Smooth muscle cell (in vitro differentiated cells): ENCODE data around the gene PLA2G12A. TPM values are rescaled to one million over a fixed set of nuclear protein-coding genes. Genes with fewer than 3 reads are reported as not detected.

Experiments
- DNase-seq: peaks from one replicate; lab custom pipeline; 2025; ENCODE audit not compliant: unreplicated experiment; lab: John Stamatoyannopoulos, UW
- H2AFZ ChIP-seq: fragments of 200-600 bp; sonication (generic); 2 replicates; pipeline ENCODE4 v1.6.0; 2016; ENCODE audit warnings: antibody characterized with exemption, low read depth, mild to moderate bottlenecking
- H3F3A ChIP-seq: fragments of 200-600 bp; sonication (generic); 2 replicates; pipeline ENCODE4 v1.6.0; 2017; ENCODE audit warnings: antibody characterized with exemption, low read depth
- H3K27ac ChIP-seq: fragments of 200-600 bp; sonication (generic); 2 replicates; pipeline ENCODE4 v1.5.1; 2016; ENCODE audit warnings: low read depth, mild to moderate bottlenecking
- H3K27me3 ChIP-seq: fragments of 200-600 bp; sonication (generic); 2 replicates; pipeline ENCODE4 v1.6.1; 2016; ENCODE audit warnings: low read depth, mild to moderate bottlenecking
- H3K36me3 ChIP-seq: fragments of 200-600 bp; sonication (generic); 2 replicates; pipeline ENCODE4 v1.5.1; 2016; ENCODE audit warnings: low read depth
- H3K4me1 ChIP-seq: fragments of 200-600 bp; sonication (generic); 2 replicates; pipeline ENCODE4 v1.5.1; 2016; ENCODE audit warnings: low read depth
- H3K4me2 ChIP-seq: fragments of 200-600 bp; sonication (generic); 2 replicates; pipeline ENCODE4 v1.6.0; 2016; ENCODE audit warnings: mild to moderate bottlenecking
- H3K4me3 ChIP-seq: fragments of 200-600 bp; sonication (generic); 2 replicates; pipeline ENCODE4 v1.5.1; 2016; ENCODE audit warnings: mild to moderate bottlenecking
- H3K79me2 ChIP-seq: fragments of 200-600 bp; sonication (generic); 2 replicates; pipeline ENCODE4 v1.6.0; 2016; ENCODE audit warnings: low read depth, mild to moderate bottlenecking
- H3K9ac ChIP-seq: fragments of 200-600 bp; sonication (generic); 2 replicates; pipeline ENCODE4 v1.6.0; 2016; ENCODE audit warnings: low read depth
- H3K9me3 ChIP-seq: fragments of 200-600 bp; sonication (generic); replicated peaks from 2 replicates; pipeline ENCODE4 v1.5.1; 2016; ENCODE audit warnings: low read depth
- H4K20me1 ChIP-seq: fragments of 200-600 bp; sonication (generic); 2 replicates; pipeline ENCODE4 v1.6.0; 2016; ENCODE audit warnings: low read depth
- WGBS: methylation state at CpG from one replicate; pipeline ENCODE4 v1.1.7; 2016; ENCODE audit warnings: low lambda C conversion rate; 5-methylcytosine and 5-hydroxymethylcytosine counted together
- polyA plus RNA-seq: library from polyadenylated mRNA; unstranded; fragments of >200 nt; fragmentation: Nextera tagmentation; extraction: Ambion mirVana; gene quantifications from 2 replicates; pipeline ENCODE4 v1.2.1, GENCODE V29; 2016
- total RNA-seq: library from RNA; depleted of rRNA; stranded (reverse); fragments of >200 nt; gene quantifications from 2 replicates; pipeline ENCODE4 v1.2.3, GENCODE V29; 2014
- TF ChIP-seq, protein P1 (sequence below): fragments of 200-600 bp; sonication (generic); IDR thresholded peaks from 2 replicates; pipeline ENCODE4 v1.5.1; 2017; ENCODE audit warnings: borderline replicate concordance, mild to moderate bottlenecking, antibody characterized with exemption; ENCODE audit not compliant: insufficient read depth, poor library complexity, severe bottlenecking

PLA2G12A gene
- total and polyA plus RNA-seq, 2 experiments from 2014 or later: 36.8 to 56.5 TPM

- Histone ChIP-seq H3K9me3 (no peaks in the 10 kb centered on the region), H3K27me3 (no peaks in the 10 kb centered on the region), H3K4me2 (no peak overlapping the region), H3K4me3 (no peak overlapping the region), H3K4me1 (no peaks in the 10 kb centered on the region), H3K79me2 (peaks cover 28% of the 10 kb centered on the region), H3K9ac (no peak overlapping the region), H4K20me1 (no peaks in the 10 kb centered on the region), H2AFZ (no peak overlapping the region), H3K36me3 (peaks cover 3% of the 10 kb centered on the region), H3K27ac (no peak overlapping the region), H3F3A (no peaks in the 10 kb centered on the region)
- TF ChIP-seq, protein P1, sequence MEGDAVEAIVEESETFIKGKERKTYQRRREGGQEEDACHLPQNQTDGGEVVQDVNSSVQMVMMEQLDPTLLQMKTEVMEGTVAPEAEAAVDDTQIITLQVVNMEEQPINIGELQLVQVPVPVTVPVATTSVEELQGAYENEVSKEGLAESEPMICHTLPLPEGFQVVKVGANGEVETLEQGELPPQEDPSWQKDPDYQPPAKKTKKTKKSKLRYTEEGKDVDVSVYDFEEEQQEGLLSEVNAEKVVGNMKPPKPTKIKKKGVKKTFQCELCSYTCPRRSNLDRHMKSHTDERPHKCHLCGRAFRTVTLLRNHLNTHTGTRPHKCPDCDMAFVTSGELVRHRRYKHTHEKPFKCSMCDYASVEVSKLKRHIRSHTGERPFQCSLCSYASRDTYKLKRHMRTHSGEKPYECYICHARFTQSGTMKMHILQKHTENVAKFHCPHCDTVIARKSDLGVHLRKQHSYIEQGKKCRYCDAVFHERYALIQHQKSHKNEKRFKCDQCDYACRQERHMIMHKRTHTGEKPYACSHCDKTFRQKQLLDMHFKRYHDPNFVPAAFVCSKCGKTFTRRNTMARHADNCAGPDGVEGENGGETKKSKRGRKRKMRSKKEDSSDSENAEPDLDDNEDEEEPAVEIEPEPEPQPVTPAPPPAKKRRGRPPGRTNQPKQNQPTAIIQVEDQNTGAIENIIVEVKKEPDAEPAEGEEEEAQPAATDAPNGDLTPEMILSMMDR: no peak
- WGBS: 100% methylated on average over 1 of the region's 1 CpG
- DNase-seq: no peak
Observed at GRCh38 chr4:109718759-109719158, 11.1 kb downstream of the PLA2G12A start.

- TF ChIP-seq, protein P1: no peak
- Histone ChIP-seq H3F3A (no peaks in the 10 kb centered on the region), H3K27me3 (no peaks in the 10 kb centered on the region), H3K9ac (no peak overlapping the region), H2AFZ (no peak overlapping the region), H3K27ac (no peak overlapping the region), H3K4me2 (no peak overlapping the region), H3K79me2 (peaks cover 4% of the 10 kb centered on the region), H3K36me3 (peaks cover 3% of the 10 kb centered on the region), H3K4me1 (no peaks in the 10 kb centered on the region), H3K4me3 (no peak overlapping the region), H3K9me3 (no peaks in the 10 kb centered on the region), H4K20me1 (no peaks in the 10 kb centered on the region)
- no peak for DNase-seq
- WGBS: 98% methylated on average over 3 of the region's 3 CpGs
Observed at GRCh38 chr4:109713500-109713899, 16.4 kb downstream of the PLA2G12A start.

- TF ChIP-seq, protein P1: no peak
- no peaks in the 10 kb centered on the region for H4K20me1 ChIP-seq
- no peak overlapping the region for H3K27ac ChIP-seq
- H3K9ac ChIP-seq: no peak overlapping the region
- H3K79me2 ChIP-seq: no peaks in the 10 kb centered on the region
- H3K36me3 ChIP-seq: peaks cover 3% of the 10 kb centered on the region
- no peaks in the 10 kb centered on the region for H3K27me3 ChIP-seq
- H3K9me3 ChIP-seq: no peaks in the 10 kb centered on the region
- peaks cover under 1% of the 10 kb centered on the region for H3K4me1 ChIP-seq
- H3F3A ChIP-seq: peaks cover 3% of the 10 kb centered on the region
- no peak overlapping the region for H3K4me2 ChIP-seq
- no peak overlapping the region for H2AFZ ChIP-seq
- 82% methylated on average over 1 of the region's 1 CpG for WGBS
- no peak for DNase-seq
- no peak overlapping the region for H3K4me3 ChIP-seq
Observed at GRCh38 chr4:109708990-109709389, 20.9 kb downstream of the PLA2G12A start.

DNA sequence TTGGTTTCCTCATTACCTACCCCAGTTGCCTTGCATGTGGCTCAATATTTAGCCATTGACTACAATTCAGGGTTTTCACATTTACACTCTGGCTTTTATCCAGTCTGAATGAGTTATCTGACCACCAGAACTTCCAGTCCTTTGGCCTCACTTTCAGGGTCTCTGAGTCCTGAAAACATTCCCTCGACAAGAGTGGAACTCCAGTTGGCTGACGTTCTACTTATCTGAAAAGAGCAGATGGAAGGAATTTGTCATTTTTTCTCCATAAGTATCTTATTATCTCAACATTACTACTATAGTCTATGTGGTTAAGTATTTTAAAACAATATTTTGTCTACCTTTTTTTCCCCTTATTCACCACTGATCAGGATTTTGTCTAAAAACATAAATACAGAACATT, 21.4 kb downstream of the PLA2G12A start:
- Histone ChIP-seq H3K9ac (no peak overlapping the region), H3K27ac (no peak overlapping the region), H3K27me3 (no peaks in the 10 kb centered on the region), H3K36me3 (no peaks in the 10 kb centered on the region), H3F3A (peaks cover 8% of the 10 kb centered on the region), H4K20me1 (no peaks in the 10 kb centered on the region), H3K4me1 (peaks cover 4% of the 10 kb centered on the region), H3K4me2 (no peak overlapping the region), H3K4me3 (no peak overlapping the region), H3K9me3 (no peaks in the 10 kb centered on the region), H3K79me2 (no peaks in the 10 kb centered on the region), H2AFZ (no peak overlapping the region)
- TF ChIP-seq, protein P1: no peak
- 74% methylated on average over 2 of the region's 2 CpGs for WGBS
- no peak for DNase-seq
